K562 (cell line): ENCODE measurements around the gene RAPSN. TPM values are rescaled to one million over a fixed set of nuclear protein-coding genes. Genes with fewer than 3 reads are reported as not detected.
A peak's percentile ranks its signal among the peaks of the same experiment; 100 is the strongest.

Experiments
- ATAC-seq: fragments of 200-7000 bp; cut with Tn5 transposase; 3 replicates; pipeline ENCODE4 v1.9.1; 2020; ENCODE audit warnings: moderate library complexity
- BruUV-seq: library from RNA; stranded (reverse); fragments of 400-500 nt; replicated peaks from 2 replicates; lab custom pipeline; 2021; lab: Mats Ljungman, UMichigan
- CTCF ChIA-PET: fragments of 300-600 bp; formaldehyde crosslinking; extraction: SDS; loops from one replicate; lab custom pipeline; 2021; ENCODE audit warnings: low intra/inter-chr PET ratio; lab: Yijun Ruan, JAX
- POLR2A ChIA-PET: fragments of 300-600, 350-650 bp; sonication (Branson Sonifier 250); formaldehyde crosslinking; extraction: SDS; loops from one replicate; lab custom pipeline; 2021; ENCODE audit warnings: antibody characterized with exemption, inconsistent platforms; lab: Yijun Ruan, JAX
- DNase-seq, 4 experiments: peaks; one replicate each; pipeline versions ENCODE4 v3.0.0 to v3.0.0-alpha.2; 2011 to 2018; ENCODE audit warnings: low spot score in 3 of 4, mixed read lengths in 3 of 4; ENCODE audit errors: extremely low read depth in 1 of 4
- FAIRE-seq: peaks from 2 replicates; lab custom pipeline; 2011; peaks lifted over from hg19 to GRCh38; lab: Jason Lieb, UNC
- H2AFZ ChIP-seq: 2 replicates; pipeline ENCODE4 v1.6.0; 2011; ENCODE audit warnings: low read depth, low read length, control low read depth, inconsistent platforms
- H3K27ac ChIP-seq: fragments of 200-600 bp; 3 replicates; pipeline ENCODE4 v1.8.0; 2011; ENCODE audit warnings: low read depth, mild to moderate bottlenecking, control low read depth, inconsistent platforms, low read length, moderate library complexity, mixed read lengths; ENCODE audit errors: extremely low read depth
- H3K27me3 ChIP-seq, 2 experiments: fragments of 300-600 bp in 1 of 2; 2 replicates in 1 of 2; 3 replicates in 1 of 2; pipeline versions ENCODE4 v1.6.0 to v1.8.0; 2011; ENCODE audit warnings: inconsistent platforms in 2 of 2, low read length in 2 of 2, mild to moderate bottlenecking in 1 of 2, mixed read lengths in 1 of 2, moderate library complexity in 1 of 2; ENCODE audit not compliant: control insufficient read depth in 2 of 2, insufficient read depth in 2 of 2
- H3K36me3 ChIP-seq: fragments of 300-600 bp; 3 replicates; pipeline ENCODE4 v1.8.0; 2011; ENCODE audit warnings: mild to moderate bottlenecking, low read length, inconsistent platforms; ENCODE audit not compliant: control insufficient read depth, insufficient read depth
- H3K4me1 ChIP-seq, 2 experiments: fragments of 200-600 bp in 1 of 2; replicated peaks in 1 of 2; 2 replicates in 1 of 2; 3 replicates in 1 of 2; pipeline versions ENCODE4 v1.5.1 to v1.8.0; 2011; ENCODE audit warnings: inconsistent platforms in 2 of 2, low read length in 2 of 2, mild to moderate bottlenecking in 1 of 2, mixed read lengths in 1 of 2, moderate library complexity in 1 of 2; ENCODE audit not compliant: control insufficient read depth in 2 of 2, insufficient read depth in 2 of 2
- H3K4me2 ChIP-seq: 2 replicates; pipeline ENCODE4 v1.6.1; 2011; ENCODE audit warnings: low read length, control low read depth, inconsistent platforms, mixed read lengths; ENCODE audit not compliant: insufficient read depth
- H3K4me3 ChIP-seq: fragments of 200-600 bp; sonication (generic), shearing (Covaris generic); 2 replicates; pipeline ENCODE4 v1.5.1; 2016; ENCODE audit warnings: control low read depth, inconsistent platforms
- H3K79me2 ChIP-seq: fragments of 200-600 bp; 3 replicates; pipeline ENCODE4 v1.8.0; 2011; ENCODE audit warnings: low read length, inconsistent platforms; ENCODE audit not compliant: control insufficient read depth, insufficient read depth
- H3K9ac ChIP-seq, 2 experiments: 2 replicates each; pipeline versions ENCODE4 v1.6.0 to v1.6.1; 2011; ENCODE audit warnings: low read depth in 2 of 2, low read length in 2 of 2, control low read depth in 1 of 2, inconsistent platforms in 1 of 2, mild to moderate bottlenecking in 1 of 2, mixed read lengths in 1 of 2; ENCODE audit not compliant: insufficient read depth in 1 of 2
- H3K9me1 ChIP-seq: one replicate; pipeline ENCODE4 v1.6.0; 2011; ENCODE audit warnings: inconsistent platforms, mild to moderate bottlenecking, low read length, moderate library complexity; ENCODE audit not compliant: control insufficient read depth, insufficient read depth
- H3K9me3 ChIP-seq: replicated peaks from 2 replicates; pipeline ENCODE4 v1.5.1; 2011; ENCODE audit warnings: low read depth, low read length, inconsistent platforms; ENCODE audit not compliant: control insufficient read depth, insufficient read depth
- H4K20me1 ChIP-seq: replicated peaks from 2 replicates; pipeline ENCODE4 v1.6.1; 2011; ENCODE audit warnings: low read length, inconsistent platforms, mixed read lengths; ENCODE audit not compliant: control insufficient read depth, insufficient read depth
- ARID1B ChIP-seq: fragments of 450-650 bp; IDR thresholded peaks from 2 replicates; pipeline ENCODE4 v1.6.1; 2016; ENCODE audit warnings: antibody characterized with exemption, mild to moderate bottlenecking, inconsistent platforms
- BCOR ChIP-seq: fragments of 450-650 bp; IDR thresholded peaks from 2 replicates; pipeline ENCODE4 v1.6.1; 2016
- CTCF ChIP-seq, 3 experiments: IDR thresholded peaks in 2 of 3; conservative IDR thresholded peaks in 1 of 3; 2 replicates each; pipeline ENCODE4 v1.5.1; 2011 to 2012; ENCODE audit warnings: low read length in 3 of 3, mild to moderate bottlenecking in 3 of 3, control low read depth in 2 of 3, improper control_type of control experiment in 1 of 3, inconsistent platforms in 1 of 3, low read depth in 1 of 3, mixed read lengths in 1 of 3, moderate library complexity in 1 of 3; ENCODE audit not compliant: insufficient read depth in 2 of 3
- E2F6 ChIP-seq, 2 experiments: IDR thresholded peaks; 2 replicates each; pipeline ENCODE4 v1.6.1; 2011; ENCODE audit warnings: borderline replicate concordance in 1 of 2, control low read depth in 1 of 2, low read depth in 1 of 2, low read length in 1 of 2, mild to moderate bottlenecking in 1 of 2, mixed read lengths in 1 of 2, moderate library complexity in 1 of 2; ENCODE audit not compliant: insufficient read depth in 1 of 2, insufficient read length in 1 of 2, poor library complexity in 1 of 2, severe bottlenecking in 1 of 2; ENCODE audit errors: extremely low read depth in 1 of 2
- GTF2F1 ChIP-seq: IDR thresholded peaks from 2 replicates; pipeline ENCODE4 v1.6.1; 2011; ENCODE audit warnings: low read depth, low read length, improper control_type of control experiment
- JUND ChIP-seq, 2 experiments: IDR thresholded peaks; 2 replicates in 1 of 2; 3 replicates in 1 of 2; pipeline ENCODE4 v1.6.1; 2011; ENCODE audit warnings: borderline replicate concordance in 2 of 2, low read depth in 2 of 2, low read length in 2 of 2, improper control_type of control experiment in 1 of 2, missing biosample characterization in 1 of 2, missing genetic modification characterization in 1 of 2, missing genetic modification reagents in 1 of 2
- PRPF4 ChIP-seq: fragments of 200-400 bp; formaldehyde crosslinking; IDR thresholded peaks from one replicate; pipeline ENCODE4 v1.6.1; 2017; ENCODE audit warnings: low read length, low read depth, mild to moderate bottlenecking; ENCODE audit not compliant: insufficient read depth, poor library complexity, severe bottlenecking
- RUNX1 ChIP-seq: sonication (generic); IDR thresholded peaks from 2 replicates; pipeline ENCODE4 v1.6.1; 2016; ENCODE audit warnings: antibody characterized with exemption, low read depth
- ZC3H8 ChIP-seq: fragments of 450-650 bp; IDR thresholded peaks from 2 replicates; pipeline ENCODE4 v1.6.1; 2017
- ZNF121 ChIP-seq: sonication (generic); formaldehyde crosslinking; conservative IDR thresholded peaks from 2 replicates; pipeline ENCODE4 v1.8.0; 2022; ENCODE audit warnings: missing genetic modification reagents
- ZNF696 ChIP-seq: fragments of 250-450 bp; sonication (Bioruptor Pico); conservative IDR thresholded peaks from 2 replicates; pipeline ENCODE4 v1.4.0; 2020; ENCODE audit warnings: mild to moderate bottlenecking, moderate library complexity
- ZNF780A ChIP-seq: fragments of 250-450 bp; sonication (Bioruptor Pico); IDR thresholded peaks from 2 replicates; pipeline ENCODE4 v1.5.0; 2021; ENCODE audit warnings: mild to moderate bottlenecking
- WGBS: fragments of 100-300 bp; shearing (Covaris generic); methylation state at CpG from one replicate; pipeline ENCODE4 v1.1.6; 2016; ENCODE audit warnings: low coverage, mixed read lengths; ENCODE audit not compliant: insufficient coverage; ENCODE audit errors: missing lambda C conversion rate; 5-methylcytosine and 5-hydroxymethylcytosine counted together
- in situ Hi-C: fragments of 300-500 bp; cut with MboI; formaldehyde crosslinking; loops from 4 replicates; pipeline ENCODE4 v1.15.0; 2018; ENCODE audit warnings: inconsistent platforms, mixed read lengths
- intact Hi-C: fragments of 100-400 bp; cut with micrococcal nuclease; formaldehyde crosslinking; loops from 2 replicates; pipeline ENCODE4 v1.14.2; 2022
- polyA plus RNA-seq, 8 experiments: library from polyadenylated mRNA; depleted of rRNA in 4 of 8; stranded (reverse) in 5 of 8; unstranded in 3 of 8; fragments of >200 nt; fragmentation: Nextera tagmentation in 2 of 8; fragmentation: Illumina TruSeq in 1 of 8; extraction: Ambion mirVana in 2 of 8; extraction: Trizol in 1 of 8; gene quantifications; 2 replicates each; pipeline versions ENCODE4 v1.2.1 to v1.2.3, GENCODE V29; 2011 to 2014; ENCODE audit warnings: inconsistent platforms in 1 of 8, missing spikeins in 1 of 8
- total RNA-seq, 7 experiments: library from RNA; depleted of rRNA in 6 of 7; stranded (reverse); fragments of >200 nt in 6 of 7; fragmentation: Illumina TruSeq in 2 of 7; extraction: Trizol in 2 of 7; gene quantifications; 2 replicates each; pipeline versions ENCODE4 v1.2.1 to v1.2.3, GENCODE V29; 2011 to 2021; ENCODE audit warnings: low replicate concordance in 1 of 7
- TF ChIP-seq, protein P1 (sequence below): fragments of 250-450 bp; sonication (Bioruptor Pico); IDR thresholded peaks from 2 replicates; pipeline ENCODE4 v1.5.0; 2022; ENCODE audit warnings: mild to moderate bottlenecking

The RAPSN gene
- total and polyA plus RNA-seq, 9 of the 15 experiments (the other 6 are each of a cell fraction or from before 2014, with no cell fraction given): 0.06 to 0.11 TPM; not detected in 7

- H3K9ac ChIP-seq: peak overlapping the region in 1 of 2 experiments; percentile 84; a peak in 3 of 4 replicates
- FAIRE-seq (no peak), DNase-seq (peak in 1 of 4 experiments; percentile 11), ATAC-seq (no peak)
- H3K4me3 ChIP-seq: no peak overlapping the region
- POLR2A ChIA-PET: interaction anchor here (0.5 to 1.2 kb wide), 5 partner anchors 9 to 448 kb away, joined by 3 to 7 read pairs (median 4); partner anchors contain the start of gene SPI1
- H3K9me3 ChIP-seq: no peaks in the 10 kb centered on the region
- H3K27me3 ChIP-seq: no peaks in the 10 kb centered on the region
- H3K9me1 ChIP-seq: no peaks in the 10 kb centered on the region
- CTCF ChIA-PET: no interaction called here
- no peaks in the 10 kb centered on the region for H3K79me2 ChIP-seq
- BruUV-seq: no TSS peak
- peak overlapping the region; percentile 82 for H2AFZ ChIP-seq
- intact Hi-C loops: no loop called here
- 78% methylated on average over 13 of the region's 16 CpGs for WGBS
- no peaks in the 10 kb centered on the region for H4K20me1 ChIP-seq
- H3K27ac ChIP-seq: peak overlapping the region; percentile 50; the same call in 2 of the 3 replicates
- H3K4me1 ChIP-seq: peaks cover 40 to 73% of the 10 kb centered on the region in 2 experiments
- no peaks in the 10 kb centered on the region for H3K36me3 ChIP-seq
- TF ChIP-seq ZC3H8 (no peak), ZNF121 (peak; percentile 90), ZNF780A (CRISPR knock-in tag) (no peak), ARID1B (no peak), ZNF696 (CRISPR knock-in tag) (no peak), BCOR (0 out of 2 replicates have a peak, but pooled peaks have one; percentile 20), CTCF (IDR thresholded peaks at IDR 0.05 in 2 of 3, conservative IDR thresholded peaks at IDR 0.05 in 1 of 3; ENCODE audit: insufficient read depth in 2 of 3, low read depth in 1 of 3, low read length in 3 of 3) (no peak), GTF2F1 (no peak), RUNX1 (no peak), E2F6 (IDR thresholded peaks at IDR 0.05; ENCODE audit: borderline replicate concordance in 1 of 2, extremely low read depth in 1 of 2, insufficient read depth in 1 of 2, insufficient read length in 1 of 2, low read depth in 1 of 2, low read length in 1 of 2, poor library complexity in 1 of 2, severe bottlenecking in 1 of 2) (no peak), JUND (IDR thresholded peaks at IDR 0.05; ENCODE audit: borderline replicate concordance, low read depth, low read length) (no peak), JUND (tag; IDR thresholded peaks at IDR 0.05; ENCODE audit: borderline replicate concordance, low read depth, low read length) (no peak), PRPF4 (no peak)
- TF ChIP-seq, protein P1, sequence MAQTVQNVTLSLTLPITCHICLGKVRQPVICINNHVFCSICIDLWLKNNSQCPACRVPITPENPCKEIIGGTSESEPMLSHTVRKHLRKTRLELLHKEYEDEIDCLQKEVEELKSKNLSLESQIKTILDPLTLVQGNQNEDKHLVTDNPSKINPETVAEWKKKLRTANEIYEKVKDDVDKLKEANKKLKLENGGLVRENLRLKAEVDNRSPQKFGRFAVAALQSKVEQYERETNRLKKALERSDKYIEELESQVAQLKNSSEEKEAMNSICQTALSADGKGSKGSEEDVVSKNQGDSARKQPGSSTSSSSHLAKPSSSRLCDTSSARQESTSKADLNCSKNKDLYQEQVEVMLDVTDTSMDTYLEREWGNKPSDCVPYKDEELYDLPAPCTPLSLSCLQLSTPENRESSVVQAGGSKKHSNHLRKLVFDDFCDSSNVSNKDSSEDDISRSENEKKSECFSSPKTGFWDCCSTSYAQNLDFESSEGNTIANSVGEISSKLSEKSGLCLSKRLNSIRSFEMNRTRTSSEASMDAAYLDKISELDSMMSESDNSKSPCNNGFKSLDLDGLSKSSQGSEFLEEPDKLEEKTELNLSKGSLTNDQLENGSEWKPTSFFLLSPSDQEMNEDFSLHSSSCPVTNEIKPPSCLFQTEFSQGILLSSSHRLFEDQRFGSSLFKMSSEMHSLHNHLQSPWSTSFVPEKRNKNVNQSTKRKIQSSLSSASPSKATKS (CRISPR knock-in tag): no peak
- no peak overlapping the region for H3K4me2 ChIP-seq
- in situ Hi-C loops: no loop called here
Measured at GRCh38 chr11:47391711-47392432, 57.1 kb downstream of the RAPSN start.
